Measurements from ENCODE around the gene XYLT1. TPM values are rescaled to one million over a fixed set of nuclear protein-coding genes. Genes with fewer than 3 reads are reported as not detected.

Gene XYLT1
- total and polyA plus RNA-seq, 7 donors = 0.67 to 2.5 (median 1.7) TPM

- H3K27ac ChIP-seq = no peak overlapping the region
- 24 to 33% (median 26%) methylated on average over 12 of the region's 12 CpGs for WGBS, 3 donors
- peak in 1 of 2 donors; percentile 15 for DNase-seq
These were observed 247.8 kb downstream of the XYLT1 start for GRCh38 chr16:17222871-17223401.

GRCh38 chr16:17219991-17220390 lies 250.8 kb downstream of the XYLT1 start:
- intact Hi-C loops (cut with DNase I) = no loop called here
- ATAC-seq (no peak), DNase-seq (no peak)
- Histone ChIP-seq H3K4me3 (no peak overlapping the region), H3K27me3 (ENCODE audit: insufficient read depth in 3 of 3, low read length in 2 of 3) (no peaks in the 10 kb centered on the region), H3K9me3 (no peaks in the 10 kb centered on the region), H3K36me3 (ENCODE audit: insufficient read depth in 1 of 2, low read depth in 1 of 2) (no peaks in the 10 kb centered on the region), H3K4me1 (peaks cover 19% of the 10 kb centered on the region), H3K27ac (no peak overlapping the region)
- TF ChIP-seq, protein P1, sequence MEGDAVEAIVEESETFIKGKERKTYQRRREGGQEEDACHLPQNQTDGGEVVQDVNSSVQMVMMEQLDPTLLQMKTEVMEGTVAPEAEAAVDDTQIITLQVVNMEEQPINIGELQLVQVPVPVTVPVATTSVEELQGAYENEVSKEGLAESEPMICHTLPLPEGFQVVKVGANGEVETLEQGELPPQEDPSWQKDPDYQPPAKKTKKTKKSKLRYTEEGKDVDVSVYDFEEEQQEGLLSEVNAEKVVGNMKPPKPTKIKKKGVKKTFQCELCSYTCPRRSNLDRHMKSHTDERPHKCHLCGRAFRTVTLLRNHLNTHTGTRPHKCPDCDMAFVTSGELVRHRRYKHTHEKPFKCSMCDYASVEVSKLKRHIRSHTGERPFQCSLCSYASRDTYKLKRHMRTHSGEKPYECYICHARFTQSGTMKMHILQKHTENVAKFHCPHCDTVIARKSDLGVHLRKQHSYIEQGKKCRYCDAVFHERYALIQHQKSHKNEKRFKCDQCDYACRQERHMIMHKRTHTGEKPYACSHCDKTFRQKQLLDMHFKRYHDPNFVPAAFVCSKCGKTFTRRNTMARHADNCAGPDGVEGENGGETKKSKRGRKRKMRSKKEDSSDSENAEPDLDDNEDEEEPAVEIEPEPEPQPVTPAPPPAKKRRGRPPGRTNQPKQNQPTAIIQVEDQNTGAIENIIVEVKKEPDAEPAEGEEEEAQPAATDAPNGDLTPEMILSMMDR (IDR thresholded peaks at IDR 0.05) = no peak
- 56 to 70% (median 63%) methylated on average over 2 of the region's 2 CpGs for whole genome bisulfite sequencing, 3 donors

More at GRCh38 chr16:17222871-17223401, 247.8 kb downstream of the XYLT1 start:
- intact Hi-C loops (cut with DNase I) = loop anchor here in 1 of 2 donors (2.0 kb wide), 1 partner anchor 246 kb away; no protein-coding TSS in a partner anchor
- Histone ChIP-seq H3K4me3 (no peak overlapping the region), H3K27me3 (ENCODE audit: insufficient read depth in 3 of 3, low read length in 2 of 3) (no peaks in the 10 kb centered on the region), H3K9me3 (no peaks in the 10 kb centered on the region), H3K36me3 (ENCODE audit: insufficient read depth in 1 of 2, low read depth in 1 of 2) (no peaks in the 10 kb centered on the region), H3K4me1 (peaks cover 27% of the 10 kb centered on the region)
- TF ChIP-seq, protein P1 (IDR thresholded peaks at IDR 0.05) = no peak
- peak in 3 of 4 donors; percentile 13 to 16 (median 16) for ATAC-seq

DNA sequence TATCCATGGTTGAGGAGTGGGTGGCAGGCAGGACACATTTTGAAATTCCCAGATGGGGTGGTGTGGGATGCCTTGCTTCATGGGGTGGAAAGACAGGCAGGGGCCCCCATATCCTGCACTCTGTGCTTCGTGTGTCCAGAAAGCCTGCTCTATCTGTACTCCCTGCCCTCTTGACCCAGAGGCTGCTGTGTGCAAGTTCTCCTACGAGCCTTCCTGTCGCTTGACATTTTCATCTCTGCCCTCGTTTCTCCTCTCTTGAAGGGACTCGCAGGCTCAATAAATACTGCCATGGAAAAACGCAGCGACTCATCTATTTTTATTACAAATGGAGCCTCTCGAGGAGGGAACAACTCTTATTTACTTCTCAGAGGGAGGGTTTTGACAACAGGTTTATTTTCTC lies 254.8 kb downstream of the XYLT1 start:
- H3K4me1 ChIP-seq = no peaks in the 10 kb centered on the region
- ATAC-seq = no peak
- 68 to 79% (median 73%) methylated on average over 8 of the region's 8 CpGs for WGBS, 3 donors
- H3K9me3 ChIP-seq = no peaks in the 10 kb centered on the region
- DNase-seq = no peak
- no peak overlapping the region for H3K4me3 ChIP-seq
- no peaks in the 10 kb centered on the region for H3K27me3 ChIP-seq (ENCODE audit: insufficient read depth in 3 of 3, low read length in 2 of 3)
- no peaks in the 10 kb centered on the region for H3K36me3 ChIP-seq (ENCODE audit: insufficient read depth in 1 of 2, low read depth in 1 of 2)
- no peak overlapping the region for H3K27ac ChIP-seq
- intact Hi-C loops (cut with DNase I) = no loop called here
- TF ChIP-seq, protein P1 (IDR thresholded peaks at IDR 0.05) = no peak

- no peak for DNase-seq
- Histone ChIP-seq H3K4me1 (no peaks in the 10 kb centered on the region), H3K9me3 (no peaks in the 10 kb centered on the region), H3K4me3 (no peak overlapping the region), H3K36me3 (ENCODE audit: insufficient read depth in 1 of 2, low read depth in 1 of 2) (no peaks in the 10 kb centered on the region), H3K27ac (no peak overlapping the region), H3K27me3 (ENCODE audit: insufficient read depth in 3 of 3, low read length in 2 of 3) (no peaks in the 10 kb centered on the region)
- WGBS, 3 donors = 90 to 93% (median 92%) methylated on average over 2 of the region's 2 CpGs
- TF ChIP-seq, protein P1 (IDR thresholded peaks at IDR 0.05) = no peak
- intact Hi-C loops (cut with DNase I) = no loop called here
- no peak for ATAC-seq
These were observed 255.5 kb downstream of the XYLT1 start for GRCh38 chr16:17215306-17215705.

GRCh38 chr16:17213974-17214373 lies 256.8 kb downstream of the XYLT1 start:
- H3K27ac ChIP-seq = no peak overlapping the region
- no peak for DNase-seq
- intact Hi-C loops (cut with DNase I) = loop anchor here in 1 of 2 donors (2.0 kb wide), 1 partner anchor 75 kb away; no protein-coding TSS in a partner anchor
- H3K36me3 ChIP-seq (ENCODE audit: insufficient read depth in 1 of 2, low read depth in 1 of 2) = no peaks in the 10 kb centered on the region
- TF ChIP-seq, protein P1 (IDR thresholded peaks at IDR 0.05) = no peak
- no peaks in the 10 kb centered on the region for H3K27me3 ChIP-seq (ENCODE audit: insufficient read depth in 3 of 3, low read length in 2 of 3)
- 91 to 92% (median 91%) methylated on average over 3 of the region's 3 CpGs for WGBS, 3 donors
- no peaks in the 10 kb centered on the region for H3K4me1 ChIP-seq
- no peak overlapping the region for H3K4me3 ChIP-seq
- ATAC-seq = no peak
- H3K9me3 ChIP-seq = no peaks in the 10 kb centered on the region

Data from psoas muscle (tissue), 8 donors.